Measurements from ENCODE around the gene CD1B.
A peak's percentile ranks its signal among the peaks of the same experiment; 100 is the strongest.
"Not testable (repeated sequence)": the region's sequence is repeated elsewhere in the genome, so short reads cannot be mapped to it uniquely, and the experiment has no call there.

CD1B gene

DNA sequence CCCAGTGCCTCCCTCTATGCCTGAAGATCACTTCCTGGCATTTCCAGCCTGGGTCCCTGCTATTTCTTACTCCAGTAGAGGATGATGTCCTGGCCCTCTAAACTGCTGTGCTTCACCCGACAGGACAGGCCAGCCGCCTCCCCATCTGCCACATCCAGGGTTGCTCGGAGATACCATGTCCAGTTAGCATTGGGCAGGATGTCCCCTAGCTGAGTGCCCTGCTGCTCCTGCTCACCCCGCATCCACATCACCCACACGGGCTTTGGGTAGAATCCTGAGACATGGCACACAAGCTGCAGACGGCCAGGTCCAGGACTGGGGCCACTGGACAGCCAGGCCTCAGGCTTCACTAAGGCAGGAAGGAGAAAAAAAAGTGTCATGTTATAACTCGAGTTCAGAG, 2.0 kb downstream of the CD1B start:
- DNase-seq = no peak

DNA sequence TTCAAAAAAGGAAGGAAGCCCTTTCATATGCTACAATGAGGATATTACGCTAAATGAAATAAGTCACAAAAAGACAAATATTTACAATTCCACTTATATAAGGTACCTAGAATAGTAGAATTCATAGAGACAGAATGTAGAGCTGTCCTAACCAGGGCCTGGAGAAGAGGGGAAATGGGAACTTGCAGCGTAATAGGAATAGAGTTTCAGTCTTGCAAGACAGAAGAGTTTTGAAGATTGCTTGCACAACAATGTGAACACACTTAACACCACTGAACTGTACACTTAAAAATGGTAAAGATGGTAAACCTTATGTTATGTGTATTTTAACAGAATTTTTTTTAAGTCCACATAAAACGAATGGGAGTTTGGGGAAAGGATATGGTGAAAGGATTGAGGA, 2.9 kb downstream of the CD1B start:
- no peak for DNase-seq

DNA sequence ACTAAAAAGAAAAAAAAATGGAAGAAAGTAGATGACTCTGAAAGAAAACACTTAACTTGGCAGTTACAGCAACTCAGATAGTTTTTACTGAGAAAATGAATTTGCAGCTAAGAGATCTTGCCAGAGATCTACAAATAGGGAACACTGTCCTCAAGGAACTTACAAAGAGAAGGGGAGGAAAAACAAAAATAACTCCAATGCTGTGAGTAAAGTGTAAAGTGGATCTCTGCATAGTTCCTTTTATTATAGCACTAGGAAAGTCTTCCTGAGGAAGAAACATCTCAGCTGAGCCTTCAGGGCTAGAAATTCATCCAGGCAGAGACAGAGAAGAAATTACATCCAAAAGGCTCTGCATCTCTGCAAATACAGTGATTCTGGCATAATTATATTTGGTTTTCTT, 3.9 kb downstream of the CD1B start:
- no peak for DNase-seq

DNA sequence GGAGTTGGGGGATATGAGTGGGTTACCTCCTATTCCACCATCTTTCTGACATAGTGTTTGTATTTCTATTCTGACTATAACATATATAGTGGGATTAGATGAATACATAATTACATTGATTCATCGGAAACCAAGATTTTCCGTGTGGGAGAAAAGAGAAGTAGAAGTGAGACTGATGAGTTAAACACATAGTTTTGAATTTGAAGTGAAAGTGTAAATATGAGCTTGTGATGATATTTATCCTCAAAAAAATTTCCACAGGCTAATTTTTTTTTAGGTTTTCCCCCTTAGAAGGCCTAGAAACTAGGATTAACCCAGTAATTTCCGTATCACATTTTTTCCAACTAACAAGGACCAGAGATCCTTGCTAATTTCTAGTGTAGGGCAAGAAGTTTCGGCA, 6.9 kb downstream of the CD1B start:
- DNase-seq = no peak

DNA sequence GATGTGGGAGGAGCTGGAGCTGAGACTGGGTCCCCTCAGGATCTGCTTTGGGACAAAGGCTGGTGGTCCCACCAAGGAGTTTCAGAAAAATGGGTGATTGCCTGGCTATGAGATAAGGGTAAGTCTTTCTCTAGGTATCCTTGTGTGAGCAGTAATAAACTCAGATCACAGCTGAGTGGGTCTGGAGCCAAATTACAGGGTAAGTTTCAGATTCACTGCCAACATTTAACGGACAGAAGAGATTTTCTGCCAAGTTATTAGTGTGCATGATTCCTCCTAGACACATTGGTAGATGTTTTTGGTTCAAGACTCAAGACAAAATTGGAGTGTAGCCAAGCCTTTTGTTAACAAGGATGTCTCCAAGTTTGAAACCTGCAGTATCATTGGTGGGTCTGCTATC, 7.5 kb downstream of the CD1B start:
- no peak for DNase-seq

DNA sequence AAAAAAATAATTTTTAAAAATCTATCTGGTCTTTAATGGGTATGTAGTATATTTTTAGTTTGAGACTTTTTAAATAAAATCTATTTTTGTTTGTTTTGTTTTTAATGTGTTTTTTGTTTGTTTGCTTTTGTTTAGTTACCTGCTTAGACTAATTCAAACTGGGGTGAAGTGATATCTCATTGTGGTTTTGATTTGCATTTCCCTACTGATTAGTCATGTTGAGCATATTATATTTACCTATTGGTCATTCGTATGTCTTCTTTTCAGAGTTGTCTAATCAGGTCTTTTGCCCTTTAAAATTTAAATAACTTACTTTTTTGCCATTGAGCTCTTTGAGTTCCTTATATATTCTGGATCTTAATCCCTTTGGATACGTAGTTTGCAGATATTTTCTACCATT, 20.3 kb downstream of the CD1B start:
- DNase-seq = no peak

DNA sequence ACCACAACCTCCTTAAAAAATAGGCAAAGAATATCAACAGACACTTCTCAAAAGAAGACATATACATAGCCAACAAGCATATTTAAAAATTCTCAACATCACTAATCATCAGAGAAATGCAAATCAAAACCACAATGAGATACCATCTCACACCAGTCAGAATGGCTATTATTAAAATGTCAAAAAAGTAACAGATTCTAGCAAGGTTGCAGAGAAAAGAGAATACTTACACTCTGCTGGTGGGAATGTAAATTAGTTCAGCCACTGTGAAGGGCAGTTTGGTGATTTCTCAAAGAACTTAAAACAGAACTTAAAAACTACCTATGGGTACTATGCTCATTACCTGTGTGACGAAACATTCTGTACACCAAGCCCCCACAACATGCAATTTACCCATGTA, 20.7 kb downstream of the CD1B start:
- no peak for DNase-seq

DNA sequence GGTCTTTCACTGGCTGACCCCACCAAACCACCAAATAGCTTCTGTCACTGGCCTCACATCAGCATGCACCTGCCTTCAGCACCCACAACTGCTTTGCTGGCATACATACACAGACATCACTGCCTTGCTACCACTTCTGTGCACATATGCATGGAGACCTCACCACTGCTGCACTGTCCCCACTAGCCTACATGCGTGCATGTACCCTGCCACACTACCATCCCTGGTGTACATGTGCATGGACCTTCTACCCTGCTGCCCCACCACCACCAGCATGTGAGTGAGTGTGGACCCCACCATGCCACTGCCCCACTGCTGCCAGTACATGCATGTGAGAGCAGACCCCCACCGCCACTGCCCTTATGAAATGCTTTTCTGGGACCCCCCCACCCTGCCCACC, 35.5 kb downstream of the CD1B start:
- no peak for DNase-seq

DNA sequence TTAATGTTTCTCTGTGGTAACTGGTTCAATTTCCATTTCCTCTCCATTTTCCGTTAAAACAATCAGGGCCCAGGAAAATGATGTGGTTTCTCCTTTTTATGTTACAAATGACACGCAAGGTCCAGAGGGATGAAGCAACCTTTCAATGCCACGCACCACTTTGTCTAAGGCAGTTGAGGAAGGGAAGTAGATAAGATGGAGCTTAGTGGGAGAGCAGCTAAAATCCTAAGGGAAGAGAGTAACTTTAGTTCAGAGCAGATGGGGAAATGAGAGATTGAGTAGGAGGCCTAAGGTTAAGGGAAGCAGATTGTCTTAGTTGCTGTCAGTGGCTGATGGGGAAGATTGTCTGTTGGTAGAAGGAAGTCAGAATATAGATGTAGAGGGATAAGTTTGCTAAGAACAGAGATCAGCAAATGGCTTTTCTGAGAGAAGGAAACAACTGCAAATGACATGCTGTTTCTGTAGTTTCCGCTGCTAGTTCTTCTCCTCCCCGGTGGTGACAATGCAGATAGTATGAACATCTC, 40.9 kb downstream of the CD1B start:
- DNase-seq = no peak

DNA sequence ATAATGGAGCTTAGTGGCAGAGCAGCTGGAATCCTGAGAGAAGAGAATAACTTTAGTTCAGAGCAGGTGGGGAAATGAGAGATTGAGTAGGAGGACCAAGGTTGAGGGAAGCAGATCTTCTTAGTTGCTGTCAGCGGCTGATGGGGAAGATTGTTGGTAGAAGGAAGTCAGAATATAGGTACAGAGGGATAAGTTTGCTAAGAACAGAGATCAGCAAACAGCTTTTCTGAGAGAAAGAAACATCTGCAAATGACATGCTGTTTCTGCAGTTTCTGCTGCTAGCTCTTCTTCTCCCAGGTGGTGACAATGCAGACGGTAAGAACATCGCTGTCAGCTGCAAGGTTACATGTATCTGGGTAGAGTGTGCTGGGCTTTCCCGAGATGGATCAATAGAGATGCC, 41.5 kb downstream of the CD1B start, which contains the start of gene CD1C:
Gene CD1C, plus strand, starts transcription at position 113 of the 400 bp plus-strand sequence. Its CDS starts 142 bp downstream, at position 255.
- DNase-seq = no peak

DNA sequence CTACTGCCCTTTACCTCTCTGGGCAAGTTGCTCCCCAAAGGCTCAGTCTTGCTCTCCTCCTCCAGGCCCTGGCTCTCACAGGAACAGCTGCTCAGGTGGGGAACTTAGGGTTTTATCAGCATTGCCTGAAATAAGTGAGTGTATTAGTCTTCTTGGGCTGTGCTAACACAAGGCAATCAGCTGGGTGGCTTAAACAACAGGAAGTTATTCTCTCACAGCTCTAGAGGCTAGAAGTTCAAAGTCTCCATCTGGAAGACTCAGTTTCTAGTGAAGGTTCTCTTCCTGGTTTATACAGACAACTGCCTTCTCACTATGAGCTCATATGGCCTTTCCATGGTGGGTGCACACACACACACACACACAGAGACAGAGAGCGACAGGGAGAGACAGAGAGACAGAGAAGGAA, 44.4 kb downstream of the CD1B start:
- DNase-seq = no peak

DNA sequence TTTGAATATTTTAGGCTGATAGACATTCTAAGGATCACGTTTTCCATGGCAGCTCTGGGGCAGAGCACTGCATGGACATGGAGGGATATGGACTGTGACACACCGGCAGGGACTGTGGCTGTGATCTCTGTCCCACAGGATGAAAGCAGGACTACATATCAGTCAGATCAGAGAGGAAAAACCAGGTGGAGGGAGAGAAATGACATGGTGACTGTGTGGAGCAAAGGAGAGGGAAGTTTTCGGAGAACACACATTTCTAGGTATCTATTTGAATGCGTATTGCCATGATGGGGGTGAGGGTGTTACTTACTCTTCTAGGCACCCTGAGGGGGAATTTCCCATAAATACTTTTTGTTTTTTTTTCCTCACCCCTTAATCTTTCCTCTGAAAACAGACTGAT, 44.8 kb downstream of the CD1B start:
- no peak for DNase-seq

DNA sequence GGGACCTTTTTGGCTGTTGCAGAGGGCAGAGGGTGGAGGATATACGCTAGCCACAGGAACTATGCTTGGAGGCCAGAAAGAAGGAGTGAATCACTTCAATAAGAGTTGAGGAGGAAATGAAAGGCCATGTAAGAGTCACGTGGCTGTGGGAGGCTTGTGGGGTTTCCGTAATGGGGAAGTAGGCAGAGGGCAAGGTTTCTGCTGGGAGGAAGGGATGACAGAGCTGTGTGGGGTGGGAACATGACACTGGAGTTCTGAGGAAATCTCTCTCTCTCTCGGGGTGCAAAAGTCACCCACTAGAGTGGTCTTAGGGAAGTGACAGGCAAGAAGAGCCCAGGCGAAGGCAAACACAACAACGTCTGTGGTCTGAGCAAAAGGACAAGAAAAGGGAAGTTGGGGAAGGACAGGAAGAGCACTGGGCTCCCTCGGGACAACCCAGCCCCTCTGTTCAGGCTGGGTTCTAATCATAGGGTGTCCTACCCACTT, 45.5 kb downstream of the CD1B start:
- peak in 25 of 51 donors; percentile 0 to 42 (median 13) for DNase-seq

DNA sequence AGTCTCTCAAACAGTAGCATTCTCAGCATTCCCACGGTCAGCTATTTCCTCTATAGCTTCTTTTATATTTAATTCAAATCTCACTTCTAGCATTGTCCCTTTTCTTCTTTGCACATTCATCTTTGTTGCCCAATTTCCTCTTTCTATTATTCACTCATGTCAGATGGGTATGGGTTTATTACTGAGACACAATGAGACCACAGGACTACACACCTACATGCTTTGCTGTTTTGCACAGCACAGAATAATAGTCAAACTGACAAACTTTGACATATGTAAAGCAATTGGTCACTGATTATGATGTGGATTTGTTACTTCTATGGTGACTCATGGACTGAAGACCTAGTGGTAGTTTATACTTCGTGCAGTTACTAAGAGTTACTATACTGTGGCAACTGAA, 47.4 kb downstream of the CD1B start:
- no peak for DNase-seq

DNA sequence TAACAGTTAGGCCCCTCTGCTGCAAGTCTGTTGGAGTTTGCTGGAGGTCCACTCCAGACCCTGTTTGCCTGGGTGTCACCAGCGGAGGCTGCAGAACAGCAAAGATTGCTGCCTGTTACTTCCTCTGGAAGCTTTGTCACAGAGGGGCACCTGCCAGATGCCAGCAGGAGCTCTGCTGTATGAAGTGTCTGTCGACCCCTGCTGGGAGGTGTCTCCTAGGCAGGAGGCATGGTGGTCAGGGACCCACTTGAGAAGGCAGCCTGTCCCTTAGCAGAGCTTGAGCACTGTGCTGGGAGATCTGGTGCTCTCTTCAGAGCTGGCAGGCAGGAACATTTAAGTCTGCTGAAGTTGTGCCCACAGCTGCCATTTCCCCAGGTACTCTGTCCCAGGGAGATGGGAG, 48.9 kb downstream of the CD1B start:
- DNase-seq = not testable (repeated sequence)
